ENCODE results near the gene IQGAP3. TPM values are rescaled to one million over a fixed set of nuclear protein-coding genes. Genes with fewer than 3 reads are reported as not detected.

The IQGAP3 gene
- total and polyA plus RNA-seq, 2 of the 4 experiments (the other 2 are of a cell fraction), result 12.5 to 13.6 TPM

DNA sequence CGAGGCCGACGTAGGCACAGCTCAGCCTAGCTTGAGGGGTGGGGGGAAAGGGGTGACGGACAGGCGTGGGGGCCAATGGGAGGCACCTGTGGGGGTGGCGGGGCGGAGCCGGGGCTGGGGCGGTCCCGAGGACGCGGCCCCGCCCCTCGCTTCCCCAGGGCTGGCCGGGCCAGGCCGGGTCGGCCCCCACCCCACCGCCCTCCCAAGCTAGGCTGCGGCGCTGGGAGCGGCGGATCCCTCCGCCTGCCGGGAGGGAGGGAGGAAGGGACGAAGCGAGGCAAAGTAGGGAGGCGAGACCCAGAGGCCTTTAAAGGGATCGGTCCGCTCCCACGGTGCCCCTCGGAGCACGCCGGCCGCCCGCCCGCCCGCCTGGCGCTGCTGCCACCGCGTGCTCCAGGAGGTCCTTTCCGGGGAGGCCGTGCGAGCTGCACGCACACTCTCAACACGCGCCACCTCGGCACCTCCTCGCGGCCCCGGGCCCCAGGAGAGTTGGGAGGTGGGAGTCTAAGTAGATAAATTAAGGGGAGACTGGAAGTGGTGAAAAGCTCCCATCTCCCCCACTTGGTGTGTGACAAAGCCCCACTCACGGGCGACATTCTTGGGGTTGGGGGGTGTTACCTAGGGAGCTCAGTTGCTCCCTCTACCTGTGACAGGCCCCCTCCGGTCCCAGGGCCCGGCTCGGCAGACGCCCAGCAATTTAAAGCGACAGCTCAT lies 71.4 kb downstream of the IQGAP3 start (continued):
- TF ChIP-seq, protein P1, sequence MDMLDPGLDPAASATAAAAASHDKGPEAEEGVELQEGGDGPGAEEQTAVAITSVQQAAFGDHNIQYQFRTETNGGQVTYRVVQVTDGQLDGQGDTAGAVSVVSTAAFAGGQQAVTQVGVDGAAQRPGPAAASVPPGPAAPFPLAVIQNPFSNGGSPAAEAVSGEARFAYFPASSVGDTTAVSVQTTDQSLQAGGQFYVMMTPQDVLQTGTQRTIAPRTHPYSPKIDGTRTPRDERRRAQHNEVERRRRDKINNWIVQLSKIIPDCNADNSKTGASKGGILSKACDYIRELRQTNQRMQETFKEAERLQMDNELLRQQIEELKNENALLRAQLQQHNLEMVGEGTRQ (IDR thresholded peaks at IDR 0.05; ENCODE audit: low read depth, low read length), result 0 out of 2 replicates have a peak, but pooled peaks have one; percentile 4
- TF ChIP-seq RFX5 (IDR thresholded peaks at IDR 0.05; ENCODE audit: low read depth, low read length) (no peak), NFE2L2 (IDR thresholded peaks at IDR 0.05; ENCODE audit: low read depth, low read length) (no peak; the same call in 1 of the 2 replicates)

GRCh38 chr1:156500543-156500792 lies 71.9 kb downstream of the IQGAP3 start, which contains the start of gene MEF2D:
Gene MEF2D, minus strand, starts transcription at chr1:156500775. Its CDS starts 17,483 bp downstream, at chr1:156483292.
- BruUV-seq (replicated peaks), result TSS peak; percentile 78
- H3K23ac ChIP-seq (ENCODE audit: low read depth, low read length), result peak within 1 kb of the TSS; percentile 99
- peak within 1 kb of the TSS; percentile 97 for H3K56ac ChIP-seq (ENCODE audit: extremely low read depth, insufficient read depth, low read length)
- peaks cover 41% of the 10 kb centered on the region for H3K9me1 ChIP-seq (ENCODE audit: insufficient read depth, low read length)
- peak within 1 kb of the TSS; percentile 100 for H2BK120ac ChIP-seq (ENCODE audit: low read depth, low read length)
- peak within 1 kb of the TSS; percentile 92 for H3K4me2 ChIP-seq (ENCODE audit: low read depth, low read length)
- H3K4me3 ChIP-seq (ENCODE audit: insufficient read depth, low read depth, low read length), result peak within 1 kb of the TSS; percentile 92
- H3K14ac ChIP-seq (replicated peaks; ENCODE audit: low read depth, low read length), result peak within 1 kb of the TSS; percentile 99
- peak within 1 kb of the TSS; percentile 100 for H4K5ac ChIP-seq (ENCODE audit: low read depth, low read length)
- H3K9ac ChIP-seq (ENCODE audit: low read depth, low read length), result peak within 1 kb of the TSS; percentile 95
- ChIA-PET POLR2A (ENCODE audit: unreplicated experiment) (interaction anchor here (0.5 to 1.1 kb wide), 6 partner anchors 20 to 317 kb away, joined by 3 to 11 read pairs (median 6); no protein-coding TSS in a partner anchor), CTCF (interaction anchor here (0.9 to 1.5 kb wide), 3 partner anchors 10 to 43 kb away, joined by 3 to 6 read pairs (median 3); no protein-coding TSS in a partner anchor)
- peak within 1 kb of the TSS; percentile 100 for H3K18ac ChIP-seq (ENCODE audit: low read depth, low read length)
- peak within 1 kb of the TSS; percentile 100 for H4K91ac ChIP-seq (ENCODE audit: insufficient read depth, low read depth, low read length)
- H3K79me1 ChIP-seq (ENCODE audit: low read depth in 1 of 2, low read length in 2 of 2), result peaks cover 11 to 64% of the 10 kb centered on the region in 2 experiments; a peak in 3 of 4 replicates
- H4K8ac ChIP-seq (ENCODE audit: low read depth in 2 of 2, low read length in 2 of 2), result peak within 1 kb of the TSS; percentile 90 to 99
- H2AK5ac ChIP-seq (ENCODE audit: low read depth, low read length), result peak within 1 kb of the TSS; percentile 100
- ATAC-seq (ENCODE audit: low read depth), result no peak
- TF ChIP-seq POLR2A (IDR thresholded peaks at IDR 0.05; ENCODE audit: low read depth, low read length) (peak; percentile 94), CHD1 (IDR thresholded peaks at IDR 0.05; ENCODE audit: low read depth, low read length) (no peak)
- H3K9me3 ChIP-seq (ENCODE audit: control insufficient read depth, insufficient read depth, low read length), result no peaks in the 10 kb centered on the region
- H2AFZ ChIP-seq (replicated peaks; ENCODE audit: low read length, poor library complexity), result peak within 1 kb of the TSS; percentile 92
- H3K4me1 ChIP-seq (ENCODE audit: control insufficient read depth, insufficient read depth, low read length), result peaks cover 52% of the 10 kb centered on the region
- no peaks in the 10 kb centered on the region for H3K36me3 ChIP-seq (ENCODE audit: control insufficient read depth, insufficient read depth, low read length)
- in situ Hi-C loops (cut with MboI; ENCODE audit: low sequenced_read_pairs) (no loop called here), dilution Hi-C loops (cut with HindIII; ENCODE audit: low sequenced_read_pairs, unreplicated experiment) (no loop called here), intact Hi-C loops (cut with micrococcal nuclease) (loop anchor here (1.0 to 10.0 kb wide), 2 partner anchors 25 to 224 kb away; partner anchors contain the start of genes ISG20L2 and METTL25B)
- no CpG with 5 or more reads among the region's 27 CpGs for WGBS, 2 experiments (ENCODE audit: extremely low coverage in 2 of 2, insufficient read length in 1 of 2)
- H3K4ac ChIP-seq (ENCODE audit: low read depth, low read length), result peak within 1 kb of the TSS; percentile 100
- DNase-seq, result no peak
- H2BK5ac ChIP-seq (ENCODE audit: low read depth, low read length, poor library complexity, severe bottlenecking), result peak within 1 kb of the TSS; percentile 100
- H4K20me1 ChIP-seq (ENCODE audit: insufficient read depth, low read length), result peaks cover 50% of the 10 kb centered on the region
- H2AK9ac ChIP-seq (replicated peaks; ENCODE audit: low read depth, low read length, poor library complexity), result peak within 1 kb of the TSS; percentile 99
- H3K27me3 ChIP-seq (ENCODE audit: control insufficient read depth, insufficient read depth, low read length), result no peaks in the 10 kb centered on the region
- peak within 1 kb of the TSS; percentile 96 for H3K27ac ChIP-seq (ENCODE audit: insufficient read depth, low read length)
- peak within 1 kb of the TSS; percentile 100; the same call in 2 of the 3 replicates for H2BK15ac ChIP-seq (ENCODE audit: low read depth, low read length)
- peak within 1 kb of the TSS; percentile 100 for H2BK20ac ChIP-seq (ENCODE audit: low read depth, low read length)
